Tibial artery (tissue), 4 donors: ENCODE data around the gene ZRANB1.
"Not testable (repeated sequence)": the region's sequence is repeated elsewhere in the genome, so short reads cannot be mapped to it uniquely, and the experiment has no call there.

Source experiments
- DNase-seq, 2 donors: peaks; one replicate each; pipeline ENCODE4 v3.0.0-alpha.2; 2019
- H3K27ac ChIP-seq, 2 donors: fragments of 200-600 bp; sonication (generic) in 1 of 2; 1 replicate in 1 of 2; 2 replicates in 1 of 2; pipeline ENCODE4 v1.5.1; 2018 to 2019; ENCODE audit warnings: mild to moderate bottlenecking in 1 of 2
- H3K27me3 ChIP-seq, 2 donors: fragments of 200-600 bp; sonication (generic) in 1 of 2; one replicate each; pipeline versions ENCODE4 v1.5.1 to v1.6.0; 2016 to 2019
- H3K36me3 ChIP-seq, 3 donors: fragments of 200-600 bp; sonication (generic) in 2 of 3; one replicate each; pipeline ENCODE4 v1.5.1; 2016 to 2019; ENCODE audit warnings: mild to moderate bottlenecking in 2 of 3
- H3K4me1 ChIP-seq, 4 donors: fragments of 200-600 bp; sonication (generic) in 2 of 4; 1 replicate in 3 of 4; 2 replicates in 1 of 4; pipeline ENCODE4 v1.5.1; 2016 to 2019
- H3K4me3 ChIP-seq, 2 donors: fragments of 200-600 bp; sonication (generic) in 1 of 2; 1 replicate in 1 of 2; 2 replicates in 1 of 2; pipeline ENCODE4 v1.5.1; 2018 to 2019; ENCODE audit warnings: mild to moderate bottlenecking in 2 of 2
- H3K9me3 ChIP-seq, 3 donors: fragments of 200-600 bp; sonication (generic) in 1 of 3; one replicate each; pipeline ENCODE4 v1.5.1; 2016 to 2019
- intact Hi-C: fragments of 100-400 bp; cut with DNase I; formaldehyde crosslinking; loops from one replicate; pipeline ENCODE4 v1.15.0; 2023; ENCODE audit warnings: low total_unique reads
- TF ChIP-seq, protein P1 (sequence below), 2 experiments: fragments of 200-600 bp in 1 of 2; fragments of 450-650 bp in 1 of 2; IDR thresholded peaks; one replicate each; pipeline ENCODE4 v1.5.1; 2017 to 2019; ENCODE audit warnings: antibody characterized with exemption in 2 of 2, mild to moderate bottlenecking in 1 of 2, moderate library complexity in 1 of 2

Gene ZRANB1

GRCh38 chr10:124984376-124984775 is 42.5 kb downstream of the ZRANB1 start:
- Histone ChIP-seq H3K4me1 (peaks cover 0 to 8% (median 4%) of the 10 kb centered on the region in 4 donors), H3K4me3 (no peak overlapping the region), H3K9me3 (no peaks in the 10 kb centered on the region), H3K27me3 (no peaks in the 10 kb centered on the region), H3K27ac (no peak overlapping the region), H3K36me3 (peaks cover 17 to 64% (median 40%) of the 10 kb centered on the region in 3 donors)
- TF ChIP-seq, protein P1, sequence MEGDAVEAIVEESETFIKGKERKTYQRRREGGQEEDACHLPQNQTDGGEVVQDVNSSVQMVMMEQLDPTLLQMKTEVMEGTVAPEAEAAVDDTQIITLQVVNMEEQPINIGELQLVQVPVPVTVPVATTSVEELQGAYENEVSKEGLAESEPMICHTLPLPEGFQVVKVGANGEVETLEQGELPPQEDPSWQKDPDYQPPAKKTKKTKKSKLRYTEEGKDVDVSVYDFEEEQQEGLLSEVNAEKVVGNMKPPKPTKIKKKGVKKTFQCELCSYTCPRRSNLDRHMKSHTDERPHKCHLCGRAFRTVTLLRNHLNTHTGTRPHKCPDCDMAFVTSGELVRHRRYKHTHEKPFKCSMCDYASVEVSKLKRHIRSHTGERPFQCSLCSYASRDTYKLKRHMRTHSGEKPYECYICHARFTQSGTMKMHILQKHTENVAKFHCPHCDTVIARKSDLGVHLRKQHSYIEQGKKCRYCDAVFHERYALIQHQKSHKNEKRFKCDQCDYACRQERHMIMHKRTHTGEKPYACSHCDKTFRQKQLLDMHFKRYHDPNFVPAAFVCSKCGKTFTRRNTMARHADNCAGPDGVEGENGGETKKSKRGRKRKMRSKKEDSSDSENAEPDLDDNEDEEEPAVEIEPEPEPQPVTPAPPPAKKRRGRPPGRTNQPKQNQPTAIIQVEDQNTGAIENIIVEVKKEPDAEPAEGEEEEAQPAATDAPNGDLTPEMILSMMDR (IDR thresholded peaks at IDR 0.05), result no peak
- DNase-seq, result no peak
- intact Hi-C loops, result no loop called here

DNA sequence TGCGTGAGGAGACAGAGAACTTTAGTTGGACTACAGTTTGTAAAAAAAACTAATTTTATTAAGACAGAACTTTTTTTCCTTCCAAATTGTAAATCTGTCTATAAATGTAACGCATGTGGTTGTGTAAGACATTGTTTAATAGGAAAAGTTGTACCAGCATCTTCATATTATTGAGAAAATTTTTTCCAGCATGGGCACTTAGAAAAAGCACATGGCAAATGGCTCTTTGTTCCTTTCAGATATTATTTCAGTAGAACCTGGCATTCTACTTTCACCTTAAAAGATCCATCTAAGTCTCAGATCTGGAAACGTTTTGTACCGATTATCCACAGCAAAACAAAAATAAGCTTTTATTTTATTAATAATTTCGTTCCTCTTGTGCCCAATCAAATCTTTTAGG is 43.2 kb downstream of the ZRANB1 start:
- Histone ChIP-seq H3K27me3 (no peaks in the 10 kb centered on the region), H3K36me3 (peaks cover 17 to 72% (median 44%) of the 10 kb centered on the region in 3 donors), H3K4me3 (no peak overlapping the region), H3K4me1 (peaks cover 0 to 15% (median 4%) of the 10 kb centered on the region in 4 donors), H3K27ac (no peak overlapping the region), H3K9me3 (no peaks in the 10 kb centered on the region)
- TF ChIP-seq, protein P1 (IDR thresholded peaks at IDR 0.05), result no peak
- intact Hi-C loops, result no loop called here
- DNase-seq, result no peak

GRCh38 chr10:124987788-124988187 is 45.9 kb downstream of the ZRANB1 start:
- TF ChIP-seq, protein P1 (IDR thresholded peaks at IDR 0.05), result no peak
- DNase-seq, result no peak
- Histone ChIP-seq H3K9me3 (no peaks in the 10 kb centered on the region), H3K4me1 (peaks cover 0 to 28% (median 10%) of the 10 kb centered on the region in 4 donors), H3K36me3 (peaks cover 30 to 90% (median 59%) of the 10 kb centered on the region in 3 donors), H3K27me3 (no peaks in the 10 kb centered on the region), H3K27ac (no peak overlapping the region), H3K4me3 (no peak overlapping the region)
- intact Hi-C loops, result no loop called here

DNA sequence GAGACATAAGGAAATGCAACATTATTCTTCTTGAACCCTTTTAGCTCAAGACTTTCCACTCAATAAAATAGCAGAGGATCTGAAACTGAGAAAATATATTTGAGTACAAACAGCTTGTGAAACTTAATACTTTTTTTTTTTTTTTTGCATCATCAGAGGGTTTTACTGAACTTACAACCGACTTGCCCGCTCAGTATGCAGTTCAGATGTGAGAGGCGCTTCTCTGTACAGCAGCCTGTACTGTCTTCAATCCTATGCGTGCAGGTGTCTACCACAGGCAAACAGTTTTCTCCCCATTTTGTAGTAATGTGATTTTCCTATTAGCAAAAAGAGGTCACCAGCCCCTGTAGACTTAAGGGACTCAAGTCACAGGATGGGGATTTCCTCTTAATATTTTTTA is 46.8 kb downstream of the ZRANB1 start:
- H3K36me3 ChIP-seq, result peaks cover 40 to 93% (median 63%) of the 10 kb centered on the region in 3 donors
- DNase-seq, H3K27me3 ChIP-seq, H3K9me3 ChIP-seq, H3K4me3 ChIP-seq, intact Hi-C loops, H3K27ac ChIP-seq: not testable (repeated sequence)
- peaks cover 0 to 23% (median 7%) of the 10 kb centered on the region in 4 donors for H3K4me1 ChIP-seq

DNA sequence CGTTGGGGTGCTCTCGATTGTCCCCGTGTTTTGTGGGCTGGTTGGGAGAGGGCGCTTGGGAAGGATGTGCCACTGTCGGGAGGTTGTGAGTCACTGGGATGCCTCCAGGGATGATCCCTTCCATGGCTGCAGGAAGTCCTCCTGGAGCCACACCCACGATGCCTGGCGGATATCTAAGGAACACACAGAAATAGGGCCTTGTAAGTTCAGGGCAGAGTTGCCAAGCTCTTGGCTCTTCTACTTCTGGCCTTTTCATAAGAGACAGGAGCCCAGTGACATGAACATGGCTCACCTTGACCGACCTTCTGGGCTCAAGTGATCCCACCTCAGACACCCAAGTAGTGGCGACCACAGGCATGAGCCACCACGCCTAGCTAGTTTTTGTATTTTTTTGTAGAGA is 47.6 kb downstream of the ZRANB1 start:
- intact Hi-C loops, result no loop called here
- H3K27ac ChIP-seq, result peak overlapping the region in 1 of 2 donors; percentile 45
- H3K36me3 ChIP-seq, result peaks cover 44 to 93% (median 67%) of the 10 kb centered on the region in 3 donors
- no peaks in the 10 kb centered on the region for H3K27me3 ChIP-seq
- H3K4me1 ChIP-seq, result peaks cover 0 to 23% (median 7%) of the 10 kb centered on the region in 4 donors
- DNase-seq, result no peak
- TF ChIP-seq, protein P1 (IDR thresholded peaks at IDR 0.05), result no peak
- no peak overlapping the region for H3K4me3 ChIP-seq
- no peaks in the 10 kb centered on the region for H3K9me3 ChIP-seq

GRCh38 chr10:124990671-124991625 is 49.0 kb downstream of the ZRANB1 start:
- DNase-seq, result no peak
- Histone ChIP-seq H3K27ac (peak overlapping the region; percentile 38 to 45), H3K36me3 (peaks cover 38 to 94% (median 67%) of the 10 kb centered on the region in 3 donors), H3K9me3 (no peaks in the 10 kb centered on the region), H3K27me3 (no peaks in the 10 kb centered on the region), H3K4me3 (no peak overlapping the region), H3K4me1 (peaks cover 0 to 23% (median 7%) of the 10 kb centered on the region in 4 donors)
- intact Hi-C loops, result loop anchor here (10.0 kb wide), 2 partner anchors 354 to 724 kb away; partner anchors contain the start of gene EDRF1
- TF ChIP-seq, protein P1 (IDR thresholded peaks at IDR 0.05), result no peak
